ENCODE measurements around the gene PIK3C2G. TPM values are rescaled to one million over a fixed set of nuclear protein-coding genes. Genes with fewer than 3 reads are reported as not detected.
A peak's percentile ranks its signal among the peaks of the same experiment; 100 is the strongest.

Gene PIK3C2G
- total RNA-seq, 1 experiment from 2014 or later, result 0.10 TPM

DNA sequence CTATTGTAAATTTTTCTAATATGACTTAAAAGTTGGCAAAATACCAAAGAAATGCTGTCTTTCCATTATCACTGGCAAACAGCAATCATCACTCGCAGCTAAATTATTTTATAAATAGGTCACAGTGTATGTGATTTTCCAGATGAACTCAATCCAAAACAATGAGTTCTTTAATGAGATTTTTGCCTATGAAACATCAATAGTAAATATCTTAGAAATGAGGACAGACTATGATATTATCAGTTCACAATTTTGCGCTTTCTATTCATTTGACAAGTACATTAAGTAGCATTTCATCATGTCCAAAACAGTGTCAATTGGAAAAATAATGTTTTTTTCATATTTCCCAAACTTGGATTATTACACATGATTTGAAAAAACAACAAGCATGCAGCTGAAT lies 65.7 kb downstream of the PIK3C2G start:
- no peak for DNase-seq (ENCODE audit: extremely low read depth, low read depth)

DNA sequence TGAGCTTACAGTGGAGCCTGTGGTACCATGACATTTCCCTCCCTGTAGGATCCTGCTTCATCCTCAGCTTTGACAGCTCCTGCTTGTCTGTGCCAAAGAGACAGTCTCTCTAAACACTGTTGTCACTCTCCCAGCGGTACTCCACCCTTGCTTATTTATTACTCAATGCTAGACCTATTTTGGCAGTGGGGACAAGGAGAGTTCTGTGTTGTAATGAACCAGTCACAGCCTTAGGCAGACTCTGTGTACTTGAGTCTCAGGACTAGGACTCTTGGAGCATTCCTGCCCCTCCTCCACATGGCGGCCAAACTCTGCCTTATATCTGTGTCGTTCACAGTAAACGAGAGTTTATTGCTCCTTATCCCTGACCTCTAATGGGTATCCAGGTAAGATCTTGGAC lies 70.9 kb downstream of the PIK3C2G start:
- DNase-seq (ENCODE audit: extremely low read depth, low read depth), result peak; percentile 13

DNA sequence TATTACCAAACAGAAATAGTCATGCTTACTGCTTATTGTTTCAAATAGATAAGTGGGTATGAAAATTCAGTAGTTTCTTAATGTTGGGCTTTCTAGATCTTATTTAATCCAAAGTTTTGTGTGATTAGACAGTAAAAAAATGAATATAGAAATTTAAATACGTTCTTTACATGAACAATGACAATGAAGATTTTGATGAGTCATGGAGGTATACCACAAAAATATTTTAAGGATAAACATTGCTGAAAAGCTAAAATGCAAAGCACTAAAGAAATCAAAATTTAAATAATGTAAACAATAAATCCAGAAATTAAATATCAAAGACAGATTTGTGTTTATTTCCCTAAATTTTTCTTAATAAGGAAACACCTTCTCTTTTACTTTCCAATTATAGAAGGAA lies 78.3 kb downstream of the PIK3C2G start:
- no peak for DNase-seq (ENCODE audit: extremely low read depth, low read depth)

DNA sequence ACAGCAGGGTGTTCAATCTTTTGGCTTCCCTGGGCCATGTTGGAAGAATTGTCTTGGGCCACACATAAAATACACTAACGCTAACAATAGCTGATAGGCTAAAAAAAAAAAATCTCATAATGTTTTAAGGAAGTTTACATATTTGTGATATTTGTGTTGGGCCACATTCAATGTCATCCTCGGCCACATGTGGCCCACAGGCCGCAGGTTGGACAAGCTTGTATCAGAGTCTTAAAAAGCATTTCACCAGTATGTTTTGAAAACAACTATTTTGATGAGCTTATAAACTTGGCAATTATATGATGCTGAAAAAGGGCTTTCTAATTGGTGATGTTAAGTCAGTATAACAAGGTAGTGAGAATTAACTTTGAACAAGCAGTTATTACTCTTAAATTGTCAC lies 78.9 kb downstream of the PIK3C2G start:
- DNase-seq (ENCODE audit: extremely low read depth, low read depth), result no peak

DNA sequence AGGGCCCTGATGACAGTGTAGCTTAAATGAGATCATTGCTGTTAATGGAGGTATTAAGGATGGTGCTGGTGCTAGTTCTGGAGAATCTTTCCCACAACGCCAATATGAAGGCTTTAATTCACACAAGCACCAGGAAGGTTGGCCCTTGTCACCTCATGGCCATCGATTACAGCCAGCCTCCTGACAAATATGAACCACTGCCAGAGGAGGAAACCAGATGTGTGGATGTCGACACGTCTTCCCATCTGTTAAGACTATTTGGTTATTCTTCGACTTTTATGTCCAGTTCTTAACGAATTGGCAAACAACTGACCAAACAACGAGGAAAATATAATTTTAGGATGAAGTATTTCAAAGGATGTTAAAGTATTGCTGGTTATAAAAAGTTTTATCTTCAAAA lies 79.5 kb downstream of the PIK3C2G start:
- DNase-seq (ENCODE audit: extremely low read depth, low read depth), result no peak

DNA sequence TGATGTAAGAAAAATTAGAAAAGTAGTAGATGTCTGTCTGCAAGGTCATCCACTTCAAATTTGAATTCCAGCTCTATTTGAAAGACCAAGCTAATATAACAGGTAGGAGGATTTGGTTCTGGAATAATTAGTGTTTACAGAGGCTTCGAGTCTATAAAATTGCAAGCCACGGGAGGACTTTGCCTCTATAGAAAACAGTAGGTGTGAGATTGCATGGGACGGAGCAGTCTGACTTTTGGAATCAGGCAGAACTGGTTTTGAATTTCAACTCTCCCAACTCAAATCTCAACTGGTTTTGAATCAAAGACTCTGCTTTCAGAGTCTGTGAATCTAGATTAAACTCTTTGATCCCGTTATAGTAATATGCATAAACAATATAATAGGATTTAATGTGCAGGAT lies 82.4 kb downstream of the PIK3C2G start:
- no peak for DNase-seq (ENCODE audit: extremely low read depth, low read depth)

DNA sequence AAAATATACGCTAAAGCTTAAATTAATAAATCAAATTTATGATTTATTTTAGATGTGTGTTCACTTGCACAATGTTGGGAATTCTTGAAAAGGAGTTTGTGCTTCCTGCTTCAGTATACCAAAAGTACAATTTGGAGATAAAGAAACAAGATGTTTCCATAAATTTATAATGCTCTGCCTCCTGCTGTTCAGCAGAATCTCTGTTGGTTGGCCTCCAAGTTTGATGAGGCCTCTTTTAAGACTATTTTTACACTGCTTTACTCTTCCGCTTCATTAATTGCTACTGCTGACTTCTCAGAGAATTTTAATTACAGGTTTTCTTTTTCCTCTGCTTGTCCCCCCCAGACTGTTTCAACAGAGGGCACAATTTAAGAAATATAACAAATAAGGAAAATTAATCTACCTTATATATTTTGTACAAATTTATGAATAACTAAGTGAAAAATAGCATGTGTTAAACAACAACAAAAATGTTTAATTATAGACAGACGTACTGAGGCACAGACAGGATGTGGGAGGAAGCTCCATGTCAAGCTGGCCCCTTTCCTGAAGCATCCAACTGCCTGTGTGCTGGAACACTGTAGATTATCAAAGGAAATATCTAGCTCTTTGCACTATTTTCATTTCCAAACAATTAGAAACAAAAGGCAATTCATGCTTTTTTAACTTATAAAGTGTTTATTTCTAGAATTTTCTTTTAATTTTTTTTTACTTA lies 83.9 kb downstream of the PIK3C2G start:
- no peak for DNase-seq (ENCODE audit: extremely low read depth, low read depth)

DNA sequence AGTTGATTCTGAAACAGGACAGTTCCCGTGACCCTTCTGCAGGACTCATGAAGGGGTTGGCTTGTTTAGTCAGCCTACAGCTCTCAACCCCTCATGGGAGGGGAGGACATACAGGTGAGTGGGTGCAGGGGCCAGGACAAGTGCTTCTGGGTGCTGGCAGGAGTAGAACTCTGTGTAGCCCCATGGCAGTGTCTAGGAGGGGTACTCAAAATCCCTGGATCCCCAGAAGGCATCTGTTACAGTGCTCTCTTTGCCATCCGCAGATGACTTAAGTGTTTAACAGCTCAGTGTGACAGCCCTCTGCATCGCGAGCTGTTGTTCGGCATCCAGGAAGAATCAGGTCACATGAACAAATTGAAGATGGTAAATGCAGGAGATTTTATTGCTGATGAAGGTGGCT lies 91.0 kb downstream of the PIK3C2G start:
- no peak for DNase-seq (ENCODE audit: extremely low read depth, low read depth)

DNA sequence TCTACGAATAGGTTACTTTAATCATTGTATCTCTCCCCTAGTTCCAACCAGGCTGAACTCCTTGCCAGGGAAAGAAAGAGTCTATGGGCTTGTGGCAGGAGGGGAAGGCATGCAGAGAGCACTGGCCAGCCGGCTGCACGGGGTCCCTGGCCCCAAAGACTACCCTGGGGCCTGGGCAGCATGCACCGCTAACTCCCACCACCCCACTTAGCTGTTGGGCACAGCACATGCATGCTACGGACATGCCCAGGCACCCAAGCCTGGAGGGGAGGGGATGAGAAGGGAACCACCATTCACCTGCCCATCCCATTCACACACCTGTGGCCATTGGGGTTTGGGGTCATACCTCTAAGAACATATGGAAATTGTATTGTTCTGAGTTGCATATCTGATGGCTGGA lies 94.1 kb downstream of the PIK3C2G start:
- DNase-seq (ENCODE audit: extremely low read depth, low read depth), result no peak

DNA sequence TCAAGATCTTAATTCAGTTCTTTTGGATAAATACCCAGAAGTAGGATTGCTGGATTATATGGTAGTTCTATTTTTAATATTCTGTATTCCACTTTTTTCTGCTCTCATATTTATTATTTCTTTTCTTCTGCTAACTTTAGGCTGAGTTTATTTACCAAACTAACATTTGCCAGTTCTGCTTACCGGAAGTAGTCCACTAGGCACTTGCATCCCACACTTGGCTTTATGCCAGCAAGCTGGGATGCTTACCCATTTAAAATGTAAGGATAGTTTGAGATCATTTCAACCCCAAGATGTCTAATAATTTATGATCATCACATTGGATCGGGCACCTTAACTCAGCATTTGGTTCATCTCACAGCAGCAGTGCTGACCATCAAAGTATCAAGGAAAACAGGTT lies 96.8 kb downstream of the PIK3C2G start:
- no peak for DNase-seq (ENCODE audit: extremely low read depth, low read depth)

DNA sequence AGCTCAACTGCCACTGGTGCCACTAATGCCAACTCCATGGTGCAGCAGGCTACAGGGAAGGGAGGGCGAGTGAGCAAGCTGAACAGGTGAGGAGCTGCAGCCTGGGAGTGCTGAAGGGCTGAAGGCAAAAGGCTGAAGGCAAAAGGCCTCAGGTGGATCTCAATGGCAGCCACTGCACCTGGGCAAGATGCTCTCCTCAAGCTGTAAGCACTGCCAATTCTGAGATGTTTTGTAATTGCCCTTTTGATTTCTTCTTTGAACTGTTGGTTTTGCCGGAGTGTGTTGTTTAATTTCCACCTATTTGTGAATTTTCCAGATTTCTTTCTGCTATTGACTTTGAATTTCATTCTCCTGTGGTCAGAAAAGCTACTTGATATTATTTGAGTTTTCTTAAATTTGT lies 97.6 kb downstream of the PIK3C2G start:
- DNase-seq (ENCODE audit: extremely low read depth, low read depth), result no peak

DNA sequence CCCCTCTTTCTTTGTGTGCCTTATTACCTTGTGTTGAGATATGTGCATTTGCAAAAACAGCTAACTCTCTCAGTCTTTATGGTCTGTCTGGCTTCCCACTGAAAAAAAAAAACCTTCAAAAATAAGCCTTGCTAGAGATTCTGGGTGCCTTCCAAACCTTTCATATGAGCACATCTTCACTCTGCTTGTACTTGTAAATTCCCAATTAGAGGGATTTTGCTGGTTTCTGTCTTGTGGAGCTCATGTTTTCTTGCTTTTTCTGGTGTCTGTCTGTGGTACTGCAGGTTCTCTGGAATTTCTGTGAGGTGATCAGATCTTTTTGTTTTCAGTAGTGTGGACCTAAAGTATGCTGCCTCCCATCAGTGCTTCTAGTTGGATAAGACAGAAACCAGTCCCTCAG lies 100.1 kb downstream of the PIK3C2G start:
- DNase-seq (ENCODE audit: extremely low read depth, low read depth), result no peak

DNA sequence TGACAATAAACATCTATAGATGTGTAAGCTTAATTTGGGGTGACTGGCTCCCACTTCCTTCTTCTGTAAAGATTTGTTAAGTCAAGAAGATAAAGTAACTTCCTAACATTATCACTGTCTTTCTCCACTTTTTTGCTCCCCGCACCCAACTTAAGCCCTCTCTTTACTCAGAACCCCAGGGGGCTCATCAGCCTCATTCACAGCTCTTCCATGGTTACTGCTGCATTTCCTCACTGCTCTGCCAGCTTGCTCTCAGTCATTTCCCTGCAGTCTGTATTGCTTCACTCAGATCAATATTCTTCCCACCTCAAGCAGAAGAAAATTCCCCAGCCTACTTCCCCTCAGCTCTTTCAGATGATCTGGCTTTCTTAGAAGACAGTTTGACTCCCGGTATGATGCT lies 102.0 kb downstream of the PIK3C2G start:
- DNase-seq (ENCODE audit: extremely low read depth, low read depth), result no peak

DNA sequence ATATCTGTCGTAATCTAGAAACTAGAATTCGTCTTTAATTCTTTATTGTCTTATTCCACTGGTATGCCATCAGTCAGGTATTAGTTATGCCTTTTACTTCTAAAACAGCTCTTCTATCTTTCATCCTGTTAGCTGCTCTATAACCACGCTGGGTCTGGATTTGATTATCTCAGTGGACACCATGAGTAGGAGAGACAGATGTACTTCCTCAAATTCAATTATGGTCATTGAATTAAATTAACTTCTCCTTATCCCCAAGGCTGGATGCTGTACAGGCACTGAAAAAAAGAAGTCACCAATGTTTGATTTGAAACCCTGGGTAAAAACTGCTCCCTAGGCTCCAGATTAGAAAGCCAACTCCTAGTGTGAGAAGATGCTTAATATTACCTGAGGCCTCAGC lies 107.3 kb downstream of the PIK3C2G start:
- no peak for DNase-seq (ENCODE audit: extremely low read depth, low read depth)

DNA sequence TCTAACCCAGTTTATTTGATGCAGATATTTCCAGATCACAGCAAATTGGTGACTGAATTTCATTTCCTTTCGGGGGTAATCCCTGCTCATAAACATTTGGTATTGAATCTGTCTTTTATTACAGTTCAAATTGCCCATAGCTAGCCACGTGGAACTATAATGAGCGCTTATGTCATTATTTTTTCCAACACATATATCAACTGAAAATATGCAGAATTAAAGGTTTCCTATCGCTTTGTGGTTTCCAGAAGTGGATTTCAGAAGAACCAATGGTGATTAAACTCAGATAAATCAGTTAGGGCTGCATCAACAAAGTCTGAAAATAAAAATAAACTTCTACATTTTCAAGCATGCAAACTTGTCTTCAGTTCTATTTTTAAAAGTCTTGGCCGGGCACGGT lies 111.9 kb downstream of the PIK3C2G start:
- DNase-seq (ENCODE audit: extremely low read depth, low read depth), result no peak

DNA sequence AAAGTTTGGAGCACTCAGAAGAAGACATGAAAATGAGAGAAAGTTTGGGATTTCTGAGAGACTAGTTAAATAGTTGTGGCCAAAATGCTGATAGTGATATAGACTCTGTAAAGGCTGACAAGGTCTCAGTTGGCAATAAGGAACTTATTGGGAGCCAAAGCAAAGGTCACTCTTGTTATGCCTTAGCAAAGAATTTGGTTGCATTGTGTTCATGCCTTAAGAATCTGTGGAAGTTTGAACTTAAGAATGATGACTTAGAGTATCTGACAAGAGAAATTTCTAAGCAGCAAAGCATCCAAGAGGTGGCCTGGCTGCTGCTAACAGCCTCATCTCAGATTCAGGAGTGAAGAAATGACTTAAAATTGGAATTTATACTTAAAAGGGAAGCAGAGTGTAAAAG lies 113.8 kb downstream of the PIK3C2G start:
- DNase-seq (ENCODE audit: extremely low read depth, low read depth), result no peak

DNA sequence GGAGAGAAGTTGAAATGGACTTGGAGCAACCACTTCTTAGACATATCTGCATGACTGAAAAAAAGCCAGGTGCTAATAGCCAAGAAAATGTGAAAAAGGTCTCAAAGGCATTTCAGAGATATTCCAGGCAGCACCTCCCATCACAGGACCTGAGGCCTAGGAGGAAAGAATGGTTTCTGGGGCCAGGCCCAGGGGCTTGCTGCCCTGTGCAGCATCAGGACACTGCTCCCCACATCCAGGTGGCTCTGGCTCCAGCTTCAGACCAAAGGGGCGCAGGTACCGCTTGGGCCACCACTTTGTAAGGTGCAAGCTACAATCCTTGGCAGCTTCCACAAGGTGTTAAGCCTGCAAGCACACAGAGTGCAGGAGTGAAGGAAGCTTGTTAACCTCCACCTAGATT lies 114.3 kb downstream of the PIK3C2G start:
- no peak for DNase-seq (ENCODE audit: extremely low read depth, low read depth)

DNA sequence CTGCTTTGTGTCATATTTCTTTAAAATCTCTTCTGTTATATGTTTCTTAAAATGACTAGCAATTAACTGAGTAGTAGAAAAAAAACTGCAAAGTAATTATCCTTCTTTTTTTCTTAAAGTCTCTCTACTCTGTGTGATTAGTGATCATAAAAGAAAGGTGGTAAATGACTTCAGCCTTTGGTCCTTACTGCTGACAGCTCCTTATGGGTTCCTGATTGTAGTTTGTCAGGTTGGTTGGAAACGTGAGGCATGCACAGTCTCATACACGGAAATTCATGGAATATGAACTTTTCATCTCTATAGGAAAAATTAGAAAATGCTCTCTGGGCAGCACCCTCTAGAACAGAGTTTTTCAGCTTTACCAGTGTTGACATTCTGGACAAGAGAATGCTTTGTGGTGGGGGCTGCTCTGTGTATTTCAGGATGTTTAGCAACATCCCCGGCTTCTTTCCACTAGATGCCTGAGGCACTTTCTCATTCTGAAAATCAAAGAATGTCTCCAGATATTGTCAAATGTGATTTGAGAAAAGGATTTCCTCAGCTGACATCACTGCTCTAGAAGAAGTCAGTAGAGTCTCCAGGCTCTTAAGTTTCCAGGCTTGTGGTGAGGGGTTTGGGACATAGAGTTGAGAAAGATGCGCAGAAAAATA lies 121.0 kb downstream of the PIK3C2G start:
- DNase-seq (ENCODE audit: extremely low read depth, low read depth), result peak; percentile 27

DNA sequence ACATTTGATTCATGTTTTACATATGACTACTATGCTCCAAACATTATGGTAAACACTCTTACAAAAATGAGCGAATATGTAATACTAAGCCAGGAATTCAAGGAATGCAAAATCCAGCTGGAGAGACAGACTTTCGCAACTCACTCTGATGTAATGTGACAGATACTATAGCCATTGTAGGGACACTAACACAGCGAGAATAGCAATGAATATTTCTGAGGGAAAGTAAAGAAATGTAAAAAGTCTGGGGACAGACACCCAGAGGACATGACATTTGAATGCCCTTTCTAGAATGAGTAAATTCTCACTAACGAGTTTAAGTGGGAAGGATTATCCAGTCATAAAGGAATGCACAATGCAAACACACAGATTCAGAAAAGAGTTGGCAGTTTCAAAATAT lies 121.9 kb downstream of the PIK3C2G start:
- DNase-seq (ENCODE audit: extremely low read depth, low read depth), result peak; percentile 76

DNA sequence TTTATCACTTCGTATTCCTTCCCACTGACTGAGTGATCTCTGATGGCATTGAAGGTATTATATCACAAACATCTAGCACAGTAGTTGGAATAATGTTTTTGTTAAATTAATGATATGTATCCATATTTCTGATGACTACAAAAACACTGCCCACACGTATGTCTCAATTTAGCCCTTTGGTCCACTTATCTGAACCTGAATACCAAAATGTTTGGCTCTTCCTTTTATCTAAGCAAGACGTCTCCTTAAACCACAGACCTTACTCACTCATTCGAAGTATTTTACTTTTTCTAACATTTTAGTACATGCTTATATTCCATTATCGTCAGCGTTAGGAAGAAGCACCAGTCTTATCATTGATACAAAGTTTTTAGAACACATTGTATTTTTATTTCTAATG lies 126.4 kb downstream of the PIK3C2G start:
- no peak for DNase-seq (ENCODE audit: extremely low read depth, low read depth)

DNA sequence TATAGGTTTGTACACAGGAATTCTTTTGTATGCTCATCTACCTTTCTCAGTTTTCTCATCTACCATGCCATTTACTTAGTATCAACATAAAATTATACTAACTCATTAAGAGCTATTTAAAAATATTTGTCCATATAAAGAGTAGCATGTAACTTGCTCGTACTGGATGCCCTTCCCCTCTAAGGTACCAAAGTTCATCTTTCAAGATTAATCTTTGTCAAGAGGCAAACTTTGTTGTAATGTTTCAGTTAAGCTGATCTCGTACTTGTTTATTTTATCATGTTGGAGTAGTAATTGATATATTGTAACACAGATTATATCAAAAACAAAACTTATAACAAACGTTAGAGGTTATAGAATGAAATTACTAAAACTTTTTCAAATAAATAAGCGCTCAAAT lies 128.5 kb downstream of the PIK3C2G start:
- no peak for DNase-seq (ENCODE audit: extremely low read depth, low read depth)

DNA sequence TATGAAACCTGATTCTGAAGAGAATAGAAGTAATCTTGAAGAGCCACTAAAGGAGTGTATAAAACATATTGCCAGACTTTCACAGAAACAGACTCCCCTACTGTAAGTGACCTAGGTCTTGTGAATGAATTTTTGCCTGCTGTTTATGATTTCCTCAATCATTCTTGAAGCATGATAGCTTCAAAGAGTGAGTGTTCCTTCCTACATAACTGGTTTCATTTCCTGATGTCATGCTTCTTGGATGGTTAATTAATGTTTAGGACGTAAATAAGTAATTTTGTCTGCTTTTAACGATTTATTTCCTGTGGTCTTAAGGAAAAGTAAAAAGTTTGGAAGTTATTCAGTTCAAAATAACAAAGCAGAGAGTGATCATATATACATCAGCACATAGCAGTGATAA lies 129.8 kb downstream of the PIK3C2G start:
- DNase-seq (ENCODE audit: extremely low read depth, low read depth), result no peak

DNA sequence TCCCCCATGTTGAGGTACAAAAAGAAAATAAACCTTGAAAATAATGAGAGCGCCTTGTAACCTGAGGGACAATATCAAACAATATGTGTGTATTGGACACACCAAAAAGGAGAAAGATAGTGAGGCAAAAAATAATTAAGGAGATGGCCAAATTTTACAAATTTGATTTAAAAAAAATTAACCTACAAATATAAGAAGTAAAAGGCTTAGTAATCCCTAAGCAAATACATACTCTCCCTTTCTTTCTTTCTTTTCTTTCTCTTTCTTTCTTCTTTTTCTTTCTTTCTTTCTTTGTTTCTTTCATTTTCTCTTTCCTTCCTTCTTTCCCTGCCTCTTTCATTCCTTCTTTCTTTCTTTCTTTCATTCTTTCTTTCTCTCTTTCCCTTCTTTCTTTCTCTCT lies 133.4 kb downstream of the PIK3C2G start:
- DNase-seq (ENCODE audit: extremely low read depth, low read depth), result no peak

All from NCI-H460 (cell line).